Stomach (tissue), 4 donors: ENCODE measurements around the gene PLAAT5.

Experiments
- POLR2A ChIP-seq, 4 donors: fragments of 450-650 bp; IDR thresholded peaks; one replicate each; pipeline ENCODE4 v1.6.1; 2016; ENCODE audit warnings: antibody characterized with exemption in 4 of 4, control low read depth in 2 of 4, mild to moderate bottlenecking in 1 of 4, moderate library complexity in 1 of 4
- TF ChIP-seq, protein P1 (sequence below), 7 experiments: fragments of 450-650 bp in 4 of 7; fragments of 200-600 bp in 3 of 7; sonication (generic) in 3 of 7; IDR thresholded peaks; one replicate each; pipeline ENCODE4 v1.5.1; 2016 to 2019; ENCODE audit warnings: antibody characterized with exemption in 7 of 7, control low read depth in 2 of 7, mild to moderate bottlenecking in 1 of 7

DNA sequence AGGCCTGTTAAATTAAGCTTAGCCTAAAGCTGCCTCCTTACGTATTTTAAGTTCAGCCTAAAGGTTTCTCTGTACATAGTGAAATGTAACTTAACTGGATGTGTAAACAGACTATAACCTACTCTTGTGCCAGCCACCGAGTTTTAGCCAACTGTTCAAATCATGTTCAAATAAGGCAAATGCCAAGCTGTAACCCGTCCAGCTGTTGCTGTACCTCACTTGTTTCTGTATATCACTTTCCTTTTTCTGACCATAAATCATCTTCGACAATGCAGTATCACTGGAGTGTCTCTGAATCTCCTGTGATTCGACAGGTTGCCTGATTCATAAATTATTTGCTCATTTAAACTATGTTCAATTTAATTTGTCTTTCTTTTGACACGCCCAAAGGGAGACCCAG, 4.0 kb upstream of the PLAAT5 start:
- TF ChIP-seq, protein P1, sequence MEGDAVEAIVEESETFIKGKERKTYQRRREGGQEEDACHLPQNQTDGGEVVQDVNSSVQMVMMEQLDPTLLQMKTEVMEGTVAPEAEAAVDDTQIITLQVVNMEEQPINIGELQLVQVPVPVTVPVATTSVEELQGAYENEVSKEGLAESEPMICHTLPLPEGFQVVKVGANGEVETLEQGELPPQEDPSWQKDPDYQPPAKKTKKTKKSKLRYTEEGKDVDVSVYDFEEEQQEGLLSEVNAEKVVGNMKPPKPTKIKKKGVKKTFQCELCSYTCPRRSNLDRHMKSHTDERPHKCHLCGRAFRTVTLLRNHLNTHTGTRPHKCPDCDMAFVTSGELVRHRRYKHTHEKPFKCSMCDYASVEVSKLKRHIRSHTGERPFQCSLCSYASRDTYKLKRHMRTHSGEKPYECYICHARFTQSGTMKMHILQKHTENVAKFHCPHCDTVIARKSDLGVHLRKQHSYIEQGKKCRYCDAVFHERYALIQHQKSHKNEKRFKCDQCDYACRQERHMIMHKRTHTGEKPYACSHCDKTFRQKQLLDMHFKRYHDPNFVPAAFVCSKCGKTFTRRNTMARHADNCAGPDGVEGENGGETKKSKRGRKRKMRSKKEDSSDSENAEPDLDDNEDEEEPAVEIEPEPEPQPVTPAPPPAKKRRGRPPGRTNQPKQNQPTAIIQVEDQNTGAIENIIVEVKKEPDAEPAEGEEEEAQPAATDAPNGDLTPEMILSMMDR (IDR thresholded peaks at IDR 0.05) = no peak
- TF ChIP-seq POLR2A (IDR thresholded peaks at IDR 0.05) = no peak
